ENCODE results near the gene TRMT1. TPM values are rescaled to one million over a fixed set of nuclear protein-coding genes. Genes with fewer than 3 reads are reported as not detected.

The TRMT1 gene
- total RNA-seq, 1 donor from 2014 or later = 49.9 TPM

DNA sequence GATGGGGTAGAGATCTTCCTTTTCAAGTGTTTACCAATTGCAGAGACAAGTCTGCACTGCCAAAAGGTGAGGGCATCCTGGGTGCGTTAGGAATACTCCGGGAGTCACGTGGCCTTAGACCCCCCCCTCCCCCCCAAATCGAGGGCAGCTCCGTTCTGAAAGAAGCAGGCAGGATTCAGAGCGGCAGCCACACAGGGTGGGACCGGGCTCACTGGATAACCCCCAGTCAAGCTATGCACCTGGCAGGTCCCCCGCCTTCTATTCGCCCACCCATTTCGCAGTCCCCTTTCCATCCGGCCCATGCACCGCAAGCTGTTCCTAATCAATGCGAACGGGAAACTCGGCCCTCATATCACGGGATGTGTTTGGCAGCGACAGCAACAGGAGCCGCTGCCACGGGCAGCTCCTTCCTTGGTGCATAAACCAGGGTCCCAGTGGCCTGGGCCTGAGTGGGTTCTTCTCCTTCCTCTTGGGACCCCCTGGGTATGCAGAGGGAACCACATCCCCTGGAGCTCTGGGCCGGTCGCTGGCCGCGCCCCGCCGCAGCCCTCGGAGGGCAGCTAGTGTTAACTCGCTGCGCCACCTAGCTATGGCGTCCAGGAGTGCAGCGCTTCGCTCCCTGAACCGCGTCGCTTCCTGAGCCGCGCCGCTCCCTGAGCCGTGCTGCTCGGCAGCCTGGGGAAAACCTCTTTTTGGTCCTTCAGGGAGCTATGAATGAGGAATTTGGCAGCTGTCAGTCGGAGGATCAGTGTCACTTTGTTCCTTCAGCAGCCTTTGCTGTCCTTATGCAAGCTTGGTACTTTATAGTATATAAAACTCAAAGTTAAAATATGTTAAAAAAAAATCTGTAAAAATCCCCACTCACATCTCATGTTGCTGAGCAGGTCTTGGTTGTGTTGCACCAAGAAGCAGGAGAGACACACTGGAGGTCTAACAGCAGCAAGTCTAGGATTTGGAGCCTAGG, 55.3 kb downstream of the TRMT1 start:
- no peak for DNase-seq (ENCODE audit: low read depth)
- H3K4me3 ChIP-seq (ENCODE audit: low read depth, low read length) = peak overlapping the region; percentile 62
- TF ChIP-seq, protein P1, sequence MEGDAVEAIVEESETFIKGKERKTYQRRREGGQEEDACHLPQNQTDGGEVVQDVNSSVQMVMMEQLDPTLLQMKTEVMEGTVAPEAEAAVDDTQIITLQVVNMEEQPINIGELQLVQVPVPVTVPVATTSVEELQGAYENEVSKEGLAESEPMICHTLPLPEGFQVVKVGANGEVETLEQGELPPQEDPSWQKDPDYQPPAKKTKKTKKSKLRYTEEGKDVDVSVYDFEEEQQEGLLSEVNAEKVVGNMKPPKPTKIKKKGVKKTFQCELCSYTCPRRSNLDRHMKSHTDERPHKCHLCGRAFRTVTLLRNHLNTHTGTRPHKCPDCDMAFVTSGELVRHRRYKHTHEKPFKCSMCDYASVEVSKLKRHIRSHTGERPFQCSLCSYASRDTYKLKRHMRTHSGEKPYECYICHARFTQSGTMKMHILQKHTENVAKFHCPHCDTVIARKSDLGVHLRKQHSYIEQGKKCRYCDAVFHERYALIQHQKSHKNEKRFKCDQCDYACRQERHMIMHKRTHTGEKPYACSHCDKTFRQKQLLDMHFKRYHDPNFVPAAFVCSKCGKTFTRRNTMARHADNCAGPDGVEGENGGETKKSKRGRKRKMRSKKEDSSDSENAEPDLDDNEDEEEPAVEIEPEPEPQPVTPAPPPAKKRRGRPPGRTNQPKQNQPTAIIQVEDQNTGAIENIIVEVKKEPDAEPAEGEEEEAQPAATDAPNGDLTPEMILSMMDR (conservative IDR thresholded peaks at IDR 0.05; ENCODE audit: low read depth, low read length) = peak; percentile 91

DNA sequence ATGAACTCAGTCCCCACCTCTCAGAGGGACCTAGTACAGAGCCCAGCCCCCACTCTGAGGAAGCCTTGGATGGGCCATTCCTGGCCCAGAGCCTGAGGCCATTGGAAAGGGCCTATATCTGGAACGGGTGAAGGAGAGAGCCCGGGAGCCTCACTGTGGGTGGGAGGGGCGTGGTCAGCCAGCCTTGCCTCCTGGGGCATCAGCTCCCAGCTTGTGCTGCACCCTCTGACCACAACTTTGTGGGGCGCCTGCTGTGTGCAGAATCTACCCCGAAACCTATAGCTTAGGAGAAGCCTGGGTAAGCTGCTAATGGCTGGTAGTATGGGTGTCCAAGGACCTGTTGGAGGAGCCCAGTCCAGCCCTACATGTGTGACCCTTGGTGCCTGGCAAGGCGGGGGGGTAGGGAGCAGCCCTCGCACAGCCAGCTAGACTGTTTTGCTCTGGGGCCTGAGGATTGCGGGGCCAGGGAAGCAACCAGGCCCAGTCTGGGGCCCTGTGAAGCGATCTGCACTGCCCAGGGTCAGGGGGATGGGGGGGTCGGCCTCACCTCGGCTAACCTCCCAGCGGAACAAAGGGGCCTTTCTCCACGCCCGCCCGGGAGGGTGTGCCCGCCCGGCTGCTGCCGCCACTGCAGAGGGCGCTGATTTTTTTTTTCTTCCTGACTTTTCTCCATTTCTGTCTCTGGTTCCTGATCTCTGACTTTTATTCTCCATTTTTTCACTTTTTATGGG, 56.1 kb downstream of the TRMT1 start:
- no peak for DNase-seq (ENCODE audit: low read depth)
- peak overlapping the region; percentile 62 for H3K4me3 ChIP-seq (ENCODE audit: low read depth, low read length)
- TF ChIP-seq, protein P1 (conservative IDR thresholded peaks at IDR 0.05; ENCODE audit: low read depth, low read length) = no peak

DNA sequence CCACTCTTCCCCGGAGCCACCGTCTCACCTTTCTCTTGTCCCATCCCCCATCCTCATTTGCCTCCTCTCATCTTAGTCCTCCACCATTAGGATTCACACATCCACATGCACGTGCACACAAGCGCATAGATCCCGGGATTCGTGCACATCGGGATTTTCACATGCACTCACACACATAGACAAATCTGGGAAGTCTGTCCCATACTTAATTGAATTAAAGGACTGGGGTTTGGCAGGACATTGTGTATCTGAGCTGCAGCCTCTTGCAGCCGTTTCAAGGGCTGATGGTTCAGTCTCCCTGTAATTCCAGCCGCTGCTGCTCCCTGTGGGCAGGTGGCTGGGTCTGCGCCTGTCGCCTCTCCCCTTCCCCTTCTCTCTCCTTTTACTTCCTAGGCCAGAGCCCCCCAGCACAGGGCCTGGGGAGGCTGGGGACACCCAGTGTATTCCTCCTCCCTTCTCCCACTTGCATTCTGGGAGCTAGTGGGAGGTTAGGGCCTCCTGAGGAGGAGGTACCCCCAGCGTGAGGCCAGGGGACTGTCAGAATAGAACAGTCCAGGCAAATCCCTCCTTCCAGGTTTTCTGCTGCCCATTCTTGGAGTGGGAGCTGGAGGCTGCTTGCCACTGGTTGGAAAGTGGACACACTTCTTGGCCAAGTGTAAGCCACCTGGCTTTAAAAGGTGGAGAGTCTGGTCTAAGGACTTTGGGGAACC, 57.4 kb downstream of the TRMT1 start:
- TF ChIP-seq, protein P1 (conservative IDR thresholded peaks at IDR 0.05; ENCODE audit: low read depth, low read length) = no peak
- no peak for DNase-seq (ENCODE audit: low read depth)

DNA sequence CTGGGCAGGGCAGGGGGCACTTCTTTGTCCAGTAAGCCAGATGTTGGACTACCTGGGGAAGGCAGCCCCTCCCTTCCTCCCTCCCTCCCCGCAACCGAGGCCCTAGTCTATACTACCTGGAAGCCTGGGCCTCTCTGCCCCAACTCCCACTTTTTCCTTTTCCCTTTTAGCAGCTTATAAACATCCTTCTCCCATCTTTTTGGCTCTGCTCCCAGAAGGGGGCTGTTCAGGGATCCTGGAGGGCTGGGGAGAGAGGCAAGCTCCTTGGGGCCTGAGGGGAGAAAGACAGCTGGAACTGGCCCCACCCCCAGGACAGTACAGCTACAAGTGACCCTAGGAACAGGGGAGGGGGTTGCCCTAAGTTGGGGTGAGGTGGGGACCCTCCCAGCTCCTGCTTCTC, 58.8 kb downstream of the TRMT1 start:
- DNase-seq (ENCODE audit: low read depth) = no peak
- H3K4me3 ChIP-seq (ENCODE audit: low read depth, low read length) = no peak overlapping the region
- TF ChIP-seq, protein P1 (conservative IDR thresholded peaks at IDR 0.05; ENCODE audit: low read depth, low read length) = no peak

More for the DNA sequence above, 57.4 kb downstream of the TRMT1 start:
- no peak overlapping the region for H3K4me3 ChIP-seq (ENCODE audit: low read depth, low read length)

DNA sequence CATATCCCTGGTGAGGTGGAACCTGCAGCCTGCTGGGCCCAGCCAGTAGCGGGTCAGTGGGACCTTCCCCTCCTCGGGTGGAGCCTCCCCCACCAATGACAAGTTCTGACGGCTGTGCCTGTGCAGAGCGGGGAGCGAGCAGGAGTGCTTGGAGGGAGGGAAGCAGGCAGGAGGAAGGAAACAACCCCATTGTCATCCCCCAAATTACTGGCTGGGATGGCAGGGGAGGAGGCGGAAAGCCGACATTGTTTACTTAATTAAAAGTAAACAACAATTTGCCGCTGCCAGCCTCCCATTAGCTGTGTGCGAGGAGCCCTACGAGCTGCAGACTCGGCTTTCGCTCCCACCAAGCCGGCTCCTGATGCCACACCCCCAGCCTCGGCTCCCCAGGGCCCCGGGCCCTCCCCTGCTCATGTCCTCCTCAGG, 59.4 kb downstream of the TRMT1 start:
- TF ChIP-seq, protein P1 (conservative IDR thresholded peaks at IDR 0.05; ENCODE audit: low read depth, low read length) = no peak
- no peak overlapping the region for H3K4me3 ChIP-seq (ENCODE audit: low read depth, low read length)
- DNase-seq (ENCODE audit: low read depth) = no peak

DNA sequence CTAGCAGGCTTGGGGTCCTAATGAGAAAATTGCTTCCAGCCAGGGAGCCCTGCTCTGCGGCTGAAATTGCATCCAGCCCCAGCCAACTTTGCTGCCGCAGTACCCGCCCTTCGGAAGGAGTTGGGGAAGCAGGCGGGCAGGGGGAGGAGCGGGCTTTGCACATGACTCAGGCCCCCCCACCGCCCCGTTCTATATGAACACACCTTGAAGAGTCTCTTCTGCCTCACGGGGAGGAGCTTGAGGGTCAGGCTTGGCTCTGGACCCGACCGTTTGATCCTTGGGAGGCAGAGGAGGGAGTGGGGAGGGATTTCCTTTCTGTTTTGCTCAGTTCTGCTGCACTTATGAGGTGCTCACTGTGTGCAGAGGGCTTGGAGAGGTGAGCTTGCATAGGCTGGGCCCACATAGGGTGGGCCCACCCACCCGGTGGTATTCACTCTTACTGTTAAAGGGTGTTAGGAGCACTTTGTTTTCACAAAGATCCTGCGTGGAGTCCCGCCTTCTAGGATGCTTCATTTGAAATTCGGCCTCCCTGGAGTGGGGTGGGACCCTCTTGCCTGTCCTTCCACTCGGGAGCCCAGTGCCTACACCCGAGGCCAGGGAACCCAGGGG, 60.4 kb downstream of the TRMT1 start:
- no peak overlapping the region for H3K4me3 ChIP-seq (ENCODE audit: low read depth, low read length)
- TF ChIP-seq, protein P1 (conservative IDR thresholded peaks at IDR 0.05; ENCODE audit: low read depth, low read length) = no peak
- no peak for DNase-seq (ENCODE audit: low read depth)

Data from epithelial cell of proximal tubule (primary cell).